Activated B cell treated with CpG ODN at 0.5 μM for 24 hours (primary cell): ENCODE data around the gene KCNH2. TPM values are rescaled to one million over a fixed set of nuclear protein-coding genes. Genes with fewer than 3 reads are reported as not detected.

Experiments used
- ATAC-seq: fragments of 200-7000 bp; cut with Tn5 transposase; one replicate; pipeline ENCODE4 v1.10.0; 2021; ENCODE audit warnings: low read depth, mild to moderate bottlenecking, moderate library complexity
- CTCF ChIA-PET: fragments of 350-600 bp; sonication (Branson Sonifier 250); formaldehyde crosslinking; loops from one replicate; lab custom pipeline; 2021; ENCODE audit warnings: antibody characterized with exemption; lab: Charles Lee
- POLR2A ChIA-PET: fragments of 350-600 bp; sonication (Branson Sonifier 250); formaldehyde crosslinking; loops from one replicate; lab custom pipeline; 2021; ENCODE audit warnings: antibody characterized with exemption; lab: Charles Lee
- DNase-seq: peaks from one replicate; pipeline ENCODE4 v3.0.0; 2022
- H3K27ac Mint-ChIP-seq: one replicate; pipeline ENCODE4 v1.8.0; 2020; ENCODE audit warnings: mixed read lengths
- H3K27me3 Mint-ChIP-seq: one replicate; pipeline ENCODE4 v1.8.0; 2021; ENCODE audit warnings: mixed read lengths
- H3K36me3 Mint-ChIP-seq: one replicate; pipeline ENCODE4 v1.8.0; 2021; ENCODE audit warnings: low read depth, mixed read lengths
- H3K4me1 Mint-ChIP-seq: one replicate; pipeline ENCODE4 v1.8.0; 2021; ENCODE audit warnings: mixed read lengths
- H3K4me3 Mint-ChIP-seq: one replicate; pipeline ENCODE4 v1.8.0; 2020; ENCODE audit warnings: mild to moderate bottlenecking, mixed read lengths
- H3K9me3 Mint-ChIP-seq: one replicate; pipeline ENCODE4 v1.8.0; 2020; ENCODE audit warnings: mixed read lengths
- intact Hi-C: fragments of 100-400 bp; cut with micrococcal nuclease; formaldehyde crosslinking; loops from one replicate; pipeline ENCODE4 v1.15.1; 2024
- total RNA-seq: library from RNA; stranded (reverse); gene quantifications from 2 replicates; pipeline ENCODE4 v1.2.3, GENCODE V29; 2022
- TF ChIP-seq, protein P1 (sequence below): fragments of 200-600 bp; IDR thresholded peaks from one replicate; pipeline ENCODE4 v1.8.0; 2022; ENCODE audit warnings: antibody characterized with exemption, mild to moderate bottlenecking

The KCNH2 gene
- total RNA-seq, 1 donor from 2014 or later, result 0.29 TPM

GRCh38 chr7:150916670-150917069 lies 61.5 kb downstream of the KCNH2 start:
- no peak for DNase-seq
- Mint-ChIP-seq H3K9me3 (no peaks in the 10 kb centered on the region), H3K4me3 (no peak overlapping the region), H3K27ac (no peak overlapping the region), H3K4me1 (no peaks in the 10 kb centered on the region), H3K27me3 (peaks cover 15% of the 10 kb centered on the region), H3K36me3 (no peaks in the 10 kb centered on the region)
- ATAC-seq, result no peak
- intact Hi-C loops, result no loop called here
- ChIA-PET POLR2A (no interaction called here), CTCF (no interaction called here)
- TF ChIP-seq, protein P1, sequence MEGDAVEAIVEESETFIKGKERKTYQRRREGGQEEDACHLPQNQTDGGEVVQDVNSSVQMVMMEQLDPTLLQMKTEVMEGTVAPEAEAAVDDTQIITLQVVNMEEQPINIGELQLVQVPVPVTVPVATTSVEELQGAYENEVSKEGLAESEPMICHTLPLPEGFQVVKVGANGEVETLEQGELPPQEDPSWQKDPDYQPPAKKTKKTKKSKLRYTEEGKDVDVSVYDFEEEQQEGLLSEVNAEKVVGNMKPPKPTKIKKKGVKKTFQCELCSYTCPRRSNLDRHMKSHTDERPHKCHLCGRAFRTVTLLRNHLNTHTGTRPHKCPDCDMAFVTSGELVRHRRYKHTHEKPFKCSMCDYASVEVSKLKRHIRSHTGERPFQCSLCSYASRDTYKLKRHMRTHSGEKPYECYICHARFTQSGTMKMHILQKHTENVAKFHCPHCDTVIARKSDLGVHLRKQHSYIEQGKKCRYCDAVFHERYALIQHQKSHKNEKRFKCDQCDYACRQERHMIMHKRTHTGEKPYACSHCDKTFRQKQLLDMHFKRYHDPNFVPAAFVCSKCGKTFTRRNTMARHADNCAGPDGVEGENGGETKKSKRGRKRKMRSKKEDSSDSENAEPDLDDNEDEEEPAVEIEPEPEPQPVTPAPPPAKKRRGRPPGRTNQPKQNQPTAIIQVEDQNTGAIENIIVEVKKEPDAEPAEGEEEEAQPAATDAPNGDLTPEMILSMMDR, result no peak

GRCh38 chr7:150914966-150915365 lies 63.2 kb downstream of the KCNH2 start:
- ATAC-seq (no peak), DNase-seq (no peak)
- H3K27ac Mint-ChIP-seq, result no peak overlapping the region
- no peak overlapping the region for H3K4me3 Mint-ChIP-seq
- CTCF ChIA-PET, result no interaction called here
- no peaks in the 10 kb centered on the region for H3K9me3 Mint-ChIP-seq
- intact Hi-C loops, result no loop called here
- no peaks in the 10 kb centered on the region for H3K4me1 Mint-ChIP-seq
- H3K27me3 Mint-ChIP-seq, result peaks cover 11% of the 10 kb centered on the region
- H3K36me3 Mint-ChIP-seq, result no peaks in the 10 kb centered on the region
- TF ChIP-seq, protein P1, result no peak
- POLR2A ChIA-PET, result no interaction called here

- H3K27me3 Mint-ChIP-seq, result peaks cover 8% of the 10 kb centered on the region
- TF ChIP-seq, protein P1, result no peak
- POLR2A ChIA-PET, result no interaction called here
- no peaks in the 10 kb centered on the region for H3K4me1 Mint-ChIP-seq
- intact Hi-C loops, result no loop called here
- no peaks in the 10 kb centered on the region for H3K36me3 Mint-ChIP-seq
- ATAC-seq, result no peak
- no peak overlapping the region for H3K4me3 Mint-ChIP-seq
- DNase-seq, result no peak
- CTCF ChIA-PET, result no interaction called here
- H3K9me3 Mint-ChIP-seq, result no peaks in the 10 kb centered on the region
- no peak overlapping the region for H3K27ac Mint-ChIP-seq
Measured at GRCh38 chr7:150914196-150914595, 63.9 kb downstream of the KCNH2 start.

DNA sequence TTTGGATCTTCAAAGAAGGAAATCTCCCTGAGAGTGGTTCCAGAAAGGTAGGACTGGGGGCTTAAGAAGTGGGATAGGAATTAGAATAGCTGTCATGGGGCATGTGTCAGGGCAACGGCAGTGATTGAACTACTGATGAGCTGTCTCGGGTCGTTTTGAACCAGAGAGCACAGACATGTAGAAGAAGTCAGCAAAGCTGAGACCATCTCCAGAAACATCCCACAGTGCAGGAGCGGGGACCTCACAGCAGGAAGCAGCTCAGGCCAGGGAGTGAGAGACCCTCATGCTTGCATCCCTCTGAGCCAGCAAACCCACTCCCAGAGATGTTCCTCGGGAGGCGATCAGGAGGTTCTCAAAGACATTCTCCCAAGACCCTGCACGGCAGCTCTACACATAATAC lies 65.7 kb downstream of the KCNH2 start:
- H3K9me3 Mint-ChIP-seq, result no peaks in the 10 kb centered on the region
- no peaks in the 10 kb centered on the region for H3K4me1 Mint-ChIP-seq
- no peak overlapping the region for H3K4me3 Mint-ChIP-seq
- no peaks in the 10 kb centered on the region for H3K36me3 Mint-ChIP-seq
- ATAC-seq, result no peak
- ChIA-PET CTCF (no interaction called here), POLR2A (no interaction called here)
- no peak overlapping the region for H3K27ac Mint-ChIP-seq
- DNase-seq, result no peak
- H3K27me3 Mint-ChIP-seq, result peaks cover 3% of the 10 kb centered on the region
- TF ChIP-seq, protein P1, result no peak
- intact Hi-C loops, result no loop called here

DNA sequence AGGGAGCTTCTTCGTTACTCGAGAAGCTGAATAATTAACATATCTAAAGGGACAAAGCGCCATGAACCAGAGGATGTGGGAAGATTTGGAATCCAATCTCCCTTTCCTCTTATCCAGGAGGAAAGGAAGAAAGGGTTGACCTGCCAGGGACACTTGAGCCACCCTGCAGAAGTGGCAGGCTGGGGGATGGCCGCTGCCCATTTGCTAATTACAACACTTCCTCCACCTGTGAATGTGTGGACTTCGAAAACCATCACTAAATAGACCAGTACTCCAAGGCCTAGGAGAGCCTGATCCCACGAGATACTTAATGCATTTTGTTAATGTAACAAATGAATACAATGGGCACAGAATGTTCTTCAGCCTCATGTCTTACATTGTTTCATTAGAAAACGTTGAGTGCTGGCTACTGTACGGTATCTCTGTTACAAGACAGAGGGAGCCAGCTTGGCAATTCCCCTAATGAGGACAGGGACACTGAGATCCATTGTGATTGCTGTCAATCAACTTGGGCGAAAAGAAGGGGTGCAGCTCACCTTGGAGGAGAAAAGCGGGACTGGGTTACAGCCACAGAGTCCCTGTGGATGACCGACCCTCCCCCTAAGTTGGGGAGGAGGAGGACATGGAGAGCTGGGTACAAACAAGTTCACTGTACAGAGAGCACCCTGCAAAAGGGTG lies 66.4 kb downstream of the KCNH2 start:
- intact Hi-C loops, result no loop called here
- no peaks in the 10 kb centered on the region for H3K9me3 Mint-ChIP-seq
- ChIA-PET POLR2A (no interaction called here), CTCF (no interaction called here)
- no peak overlapping the region for H3K4me3 Mint-ChIP-seq
- no peak overlapping the region for H3K27ac Mint-ChIP-seq
- TF ChIP-seq, protein P1, result no peak
- H3K4me1 Mint-ChIP-seq, result no peaks in the 10 kb centered on the region
- ATAC-seq (no peak), DNase-seq (no peak)
- H3K27me3 Mint-ChIP-seq, result peaks cover 4% of the 10 kb centered on the region
- H3K36me3 Mint-ChIP-seq, result no peaks in the 10 kb centered on the region
